Endothelial cell of umbilical vein (primary cell): Measurements from ENCODE around the gene SSH2. TPM values are rescaled to one million over a fixed set of nuclear protein-coding genes. Genes with fewer than 3 reads are reported as not detected.
A peak's percentile ranks its signal among the peaks of the same experiment; 100 is the strongest.

ENCODE experiments used
- BruUV-seq: library from RNA; stranded (reverse); fragments of 400-500 nt; replicated peaks from 2 replicates; lab custom pipeline; 2021; lab: Mats Ljungman, UMichigan
- CTCF ChIA-PET: fragments of 300-600, 350-600 bp; sonication (Branson Sonifier 250); formaldehyde crosslinking; loops from one replicate; lab custom pipeline; 2021; ENCODE audit warnings: antibody characterized with exemption, inconsistent platforms; lab: Charles Lee
- POLR2A ChIA-PET: fragments of 300-600, 350-600 bp; sonication (Branson Sonifier 250); formaldehyde crosslinking; loops from one replicate; lab custom pipeline; 2021; ENCODE audit warnings: antibody characterized with exemption, inconsistent platforms; lab: Charles Lee
- DNase-seq: peaks from one replicate; pipeline ENCODE4 v3.0.0-alpha.2; 2011; ENCODE audit warnings: low read depth, low spot score
- FAIRE-seq: peaks from 2 replicates; lab custom pipeline; 2011; peaks lifted over from hg19 to GRCh38; lab: Jason Lieb, UNC
- H2AFZ ChIP-seq: 2 replicates; pipeline ENCODE4 v1.6.0; 2012; ENCODE audit warnings: low read depth, low read length, control low read depth, inconsistent platforms
- H3K27ac ChIP-seq: 2 replicates; pipeline ENCODE4 v1.5.1; 2011; ENCODE audit warnings: low read depth, mild to moderate bottlenecking, control low read depth, low read length, moderate library complexity; ENCODE audit not compliant: insufficient read depth
- H3K27me3 ChIP-seq, 2 experiments: 2 replicates each; pipeline versions ENCODE4 v1.6.0 to v1.6.1; 2011; ENCODE audit warnings: low read length in 2 of 2, mixed read lengths in 1 of 2; ENCODE audit not compliant: control insufficient read depth in 2 of 2, insufficient read depth in 2 of 2
- H3K36me3 ChIP-seq, 2 experiments: 2 replicates in 1 of 2; 3 replicates in 1 of 2; pipeline ENCODE4 v1.5.1; 2011; ENCODE audit warnings: low read length in 2 of 2, mild to moderate bottlenecking in 1 of 2, moderate library complexity in 1 of 2; ENCODE audit not compliant: control insufficient read depth in 2 of 2, insufficient read depth in 2 of 2; ENCODE audit errors: extremely low read depth in 1 of 2
- H3K4me1 ChIP-seq: 3 replicates; pipeline ENCODE4 v1.5.1; 2011; ENCODE audit warnings: mild to moderate bottlenecking, low read length; ENCODE audit not compliant: control insufficient read depth, insufficient read depth; ENCODE audit errors: extremely low read depth
- H3K4me2 ChIP-seq: 2 replicates; pipeline ENCODE4 v1.6.1; 2011; ENCODE audit warnings: low read length, control low read depth, mixed read lengths; ENCODE audit not compliant: insufficient read depth
- H3K4me3 ChIP-seq, 3 experiments: fragments of 200-600 bp in 1 of 3; sonication (generic), shearing (Covaris generic) in 1 of 3; replicated peaks in 1 of 3; 2 replicates each; pipeline ENCODE4 v1.5.1; 2011 to 2016; ENCODE audit warnings: control low read depth in 3 of 3, low read length in 3 of 3, mild to moderate bottlenecking in 2 of 3, inconsistent platforms in 1 of 3, low read depth in 1 of 3, moderate library complexity in 1 of 3; ENCODE audit not compliant: insufficient read depth in 1 of 3
- H3K79me2 ChIP-seq: 2 replicates; pipeline ENCODE4 v1.6.0; 2012; ENCODE audit warnings: low read length, inconsistent platforms; ENCODE audit not compliant: control insufficient read depth, insufficient read depth
- H3K9ac ChIP-seq: replicated peaks from 2 replicates; pipeline ENCODE3; 2011; ENCODE audit warnings: low read length, control low read depth; ENCODE audit not compliant: insufficient read depth; ENCODE audit errors: extremely low read depth
- H3K9me1 ChIP-seq: replicated peaks from 3 replicates; pipeline ENCODE4 v1.6.0; 2011; ENCODE audit warnings: mild to moderate bottlenecking, low read length; ENCODE audit not compliant: control insufficient read depth, insufficient read depth; ENCODE audit errors: extremely low read depth
- H3K9me3 ChIP-seq: replicated peaks from 2 replicates; pipeline ENCODE4 v1.5.1; 2012; ENCODE audit warnings: low read length, inconsistent platforms; ENCODE audit not compliant: control insufficient read depth, insufficient read depth
- H4K20me1 ChIP-seq: replicated peaks from 2 replicates; pipeline ENCODE3; 2011; ENCODE audit warnings: mild to moderate bottlenecking, low read length; ENCODE audit not compliant: control insufficient read depth, insufficient read depth; ENCODE audit errors: extremely low read depth
- EZH2 ChIP-seq: IDR thresholded peaks from 2 replicates; pipeline ENCODE4 v1.6.1; 2012; ENCODE audit warnings: borderline replicate concordance, low read depth, mild to moderate bottlenecking, moderate library complexity, low read length, inconsistent platforms; ENCODE audit not compliant: severe bottlenecking
- FOS ChIP-seq: IDR thresholded peaks from 2 replicates; pipeline ENCODE4 v1.6.1; 2011; ENCODE audit warnings: mild to moderate bottlenecking, low read length, moderate library complexity, borderline replicate concordance; ENCODE audit not compliant: insufficient read depth
- GATA2 ChIP-seq: IDR thresholded peaks from 2 replicates; pipeline ENCODE4 v1.7.0; 2011; ENCODE audit warnings: low read depth, mild to moderate bottlenecking, moderate library complexity, mixed read lengths, low read length; ENCODE audit not compliant: insufficient read length, insufficient read depth
- JUN ChIP-seq: IDR thresholded peaks from 2 replicates; pipeline ENCODE4 v1.6.1; 2011; ENCODE audit warnings: borderline replicate concordance, low read depth; ENCODE audit not compliant: insufficient read length, insufficient read depth
- MAX ChIP-seq: IDR thresholded peaks from 2 replicates; pipeline ENCODE4 v1.6.1; 2011; ENCODE audit not compliant: insufficient read depth, insufficient read length
- MYC ChIP-seq: IDR thresholded peaks from one replicate; pipeline ENCODE4 v1.6.1; 2011; ENCODE audit warnings: mild to moderate bottlenecking, low read depth, low read length
- POLR2A ChIP-seq: IDR thresholded peaks from 2 replicates; pipeline ENCODE4 v1.6.1; 2012; ENCODE audit warnings: low read depth, mild to moderate bottlenecking, control low read depth, low read length
- POLR2AphosphoS5 ChIP-seq: IDR thresholded peaks from 2 replicates; pipeline ENCODE4 v1.6.1; 2012; ENCODE audit warnings: low read depth, mild to moderate bottlenecking, control low read depth, low read length, moderate library complexity; ENCODE audit not compliant: insufficient read depth
- dilution Hi-C: fragments of 300-500 bp; cut with MboI; formaldehyde crosslinking; loops from one replicate; pipeline ENCODE4 v1.15.0; 2019; ENCODE audit warnings: low sequenced_read_pairs; ENCODE audit not compliant: extremely low pct_ligation_motif_present
- intact Hi-C: fragments of 100-400 bp; cut with micrococcal nuclease; formaldehyde crosslinking; loops from one replicate; pipeline ENCODE4 v1.10.0; 2022
- polyA plus RNA-seq, 4 experiments: library from polyadenylated mRNA; depleted of rRNA in 3 of 4; stranded (reverse) in 3 of 4; unstranded in 1 of 4; fragments of >200 nt; gene quantifications; 2 replicates each; pipeline versions ENCODE4 v1.2.1 to v1.2.3, GENCODE V29; 2011 to 2012; ENCODE audit warnings: missing spikeins in 1 of 4
- total RNA-seq: library from RNA; stranded (reverse); gene quantifications from 2 replicates; pipeline ENCODE4 v1.2.3, GENCODE V29; 2021
- TF ChIP-seq, protein P1 (sequence below), 2 donors: IDR thresholded peaks; 1 replicate in 1 of 2; 2 replicates in 1 of 2; pipeline ENCODE4 v1.5.1; 2011; ENCODE audit warnings: low read length in 2 of 2, mild to moderate bottlenecking in 2 of 2, moderate library complexity in 2 of 2, control low read depth in 1 of 2, inconsistent platforms in 1 of 2, low read depth in 1 of 2; ENCODE audit not compliant: insufficient read depth in 1 of 2; ENCODE audit errors: extremely low read depth in 1 of 2

SSH2 gene
- total and polyA plus RNA-seq, 2 donors (not counting 3 experiments of a cell fraction or from before 2014, with no cell fraction given), result 24.6 to 60.9 TPM

DNA sequence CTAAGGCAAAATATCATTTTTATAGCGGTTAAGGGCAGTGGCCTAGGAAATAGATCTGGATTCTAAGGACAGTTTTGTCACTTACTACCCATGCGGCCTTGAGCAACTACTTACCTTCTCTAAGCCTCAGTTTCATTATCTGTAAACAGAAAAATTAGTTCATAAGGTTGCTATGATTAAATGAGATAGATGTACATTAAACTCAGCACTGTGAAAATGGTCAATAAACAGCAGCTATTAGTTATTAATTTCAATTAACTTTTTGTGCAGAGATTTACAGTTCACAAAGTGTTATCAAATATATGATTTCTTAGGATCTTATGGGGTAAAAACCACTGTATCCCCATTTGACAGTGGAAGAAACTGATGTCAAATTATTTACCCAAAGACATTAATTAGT, 171.8 kb downstream of the SSH2 start:
- no peaks in the 10 kb centered on the region for H4K20me1 ChIP-seq
- no TSS peak for BruUV-seq
- no peak for TF ChIP-seq EZH2
- TF ChIP-seq, protein P1, sequence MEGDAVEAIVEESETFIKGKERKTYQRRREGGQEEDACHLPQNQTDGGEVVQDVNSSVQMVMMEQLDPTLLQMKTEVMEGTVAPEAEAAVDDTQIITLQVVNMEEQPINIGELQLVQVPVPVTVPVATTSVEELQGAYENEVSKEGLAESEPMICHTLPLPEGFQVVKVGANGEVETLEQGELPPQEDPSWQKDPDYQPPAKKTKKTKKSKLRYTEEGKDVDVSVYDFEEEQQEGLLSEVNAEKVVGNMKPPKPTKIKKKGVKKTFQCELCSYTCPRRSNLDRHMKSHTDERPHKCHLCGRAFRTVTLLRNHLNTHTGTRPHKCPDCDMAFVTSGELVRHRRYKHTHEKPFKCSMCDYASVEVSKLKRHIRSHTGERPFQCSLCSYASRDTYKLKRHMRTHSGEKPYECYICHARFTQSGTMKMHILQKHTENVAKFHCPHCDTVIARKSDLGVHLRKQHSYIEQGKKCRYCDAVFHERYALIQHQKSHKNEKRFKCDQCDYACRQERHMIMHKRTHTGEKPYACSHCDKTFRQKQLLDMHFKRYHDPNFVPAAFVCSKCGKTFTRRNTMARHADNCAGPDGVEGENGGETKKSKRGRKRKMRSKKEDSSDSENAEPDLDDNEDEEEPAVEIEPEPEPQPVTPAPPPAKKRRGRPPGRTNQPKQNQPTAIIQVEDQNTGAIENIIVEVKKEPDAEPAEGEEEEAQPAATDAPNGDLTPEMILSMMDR (IDR thresholded peaks at IDR 0.05; ENCODE audit: extremely low read depth in 1 of 2, insufficient read depth in 1 of 2, low read depth in 1 of 2, low read length in 2 of 2), result no peak
- no peak for TF ChIP-seq MYC
- TF ChIP-seq FOS, result no peak
- no peak for TF ChIP-seq POLR2A
- TF ChIP-seq POLR2AphosphoS5, result no peak
- TF ChIP-seq GATA2, result no peak
- TF ChIP-seq MAX, result no peak
- no peak for TF ChIP-seq JUN
- H3K9me3 ChIP-seq, result no peaks in the 10 kb centered on the region
- no peak overlapping the region for H2AFZ ChIP-seq
- intact Hi-C loops (no loop called here), dilution Hi-C loops (no loop called here)
- H3K4me3 ChIP-seq, result no peak overlapping the region
- peaks cover 11% of the 10 kb centered on the region for H3K4me1 ChIP-seq
- no peaks in the 10 kb centered on the region for H3K27me3 ChIP-seq
- H3K4me2 ChIP-seq, result peak overlapping the region; percentile 21
- no peak for DNase-seq
- H3K79me2 ChIP-seq, result peaks cover 31% of the 10 kb centered on the region
- H3K9me1 ChIP-seq, result no peaks in the 10 kb centered on the region
- H3K27ac ChIP-seq, result no peak overlapping the region
- no peak for FAIRE-seq
- H3K36me3 ChIP-seq, result peaks cover 0 to 2% of the 10 kb centered on the region in 2 experiments
- ChIA-PET CTCF (interaction anchor here (0.8 kb wide), 1 partner anchor 141 kb away, joined by 3 read pairs; no protein-coding TSS in a partner anchor), POLR2A (interaction anchor here (0.5 kb wide), 1 partner anchor 119 kb away, joined by 3 read pairs; no protein-coding TSS in a partner anchor)
- no peak overlapping the region for H3K9ac ChIP-seq
